K562 (cell line): ENCODE measurements around the gene MRGPRD. TPM values are rescaled to one million over a fixed set of nuclear protein-coding genes. Genes with fewer than 3 reads are reported as not detected.

ENCODE experiments used
- ATAC-seq: fragments of 200-7000 bp; cut with Tn5 transposase; 3 replicates; pipeline ENCODE4 v1.9.1; 2020; ENCODE audit warnings: moderate library complexity
- BruUV-seq: library from RNA; stranded (reverse); fragments of 400-500 nt; replicated peaks from 2 replicates; lab custom pipeline; 2021; lab: Mats Ljungman, UMichigan
- CTCF ChIA-PET: fragments of 300-600 bp; formaldehyde crosslinking; extraction: SDS; loops from one replicate; lab custom pipeline; 2021; ENCODE audit warnings: low intra/inter-chr PET ratio; lab: Yijun Ruan, JAX
- POLR2A ChIA-PET: fragments of 300-600, 350-650 bp; sonication (Branson Sonifier 250); formaldehyde crosslinking; extraction: SDS; loops from one replicate; lab custom pipeline; 2021; ENCODE audit warnings: antibody characterized with exemption, inconsistent platforms; lab: Yijun Ruan, JAX
- DNase-seq, 4 experiments: peaks; one replicate each; pipeline versions ENCODE4 v3.0.0 to v3.0.0-alpha.2; 2011 to 2018; ENCODE audit warnings: low spot score in 3 of 4, mixed read lengths in 3 of 4; ENCODE audit errors: extremely low read depth in 1 of 4
- FAIRE-seq: peaks from 2 replicates; lab custom pipeline; 2011; peaks lifted over from hg19 to GRCh38; lab: Jason Lieb, UNC
- H2AFZ ChIP-seq: 2 replicates; pipeline ENCODE4 v1.6.0; 2011; ENCODE audit warnings: low read depth, low read length, control low read depth, inconsistent platforms
- H3K27ac ChIP-seq: fragments of 200-600 bp; 3 replicates; pipeline ENCODE4 v1.8.0; 2011; ENCODE audit warnings: low read depth, mild to moderate bottlenecking, control low read depth, inconsistent platforms, low read length, moderate library complexity, mixed read lengths; ENCODE audit errors: extremely low read depth
- H3K27me3 ChIP-seq, 2 experiments: fragments of 300-600 bp in 1 of 2; 2 replicates in 1 of 2; 3 replicates in 1 of 2; pipeline versions ENCODE4 v1.6.0 to v1.8.0; 2011; ENCODE audit warnings: inconsistent platforms in 2 of 2, low read length in 2 of 2, mild to moderate bottlenecking in 1 of 2, mixed read lengths in 1 of 2, moderate library complexity in 1 of 2; ENCODE audit not compliant: control insufficient read depth in 2 of 2, insufficient read depth in 2 of 2
- H3K36me3 ChIP-seq: fragments of 300-600 bp; 3 replicates; pipeline ENCODE4 v1.8.0; 2011; ENCODE audit warnings: mild to moderate bottlenecking, low read length, inconsistent platforms; ENCODE audit not compliant: control insufficient read depth, insufficient read depth
- H3K4me1 ChIP-seq, 2 experiments: fragments of 200-600 bp in 1 of 2; replicated peaks in 1 of 2; 2 replicates in 1 of 2; 3 replicates in 1 of 2; pipeline versions ENCODE4 v1.5.1 to v1.8.0; 2011; ENCODE audit warnings: inconsistent platforms in 2 of 2, low read length in 2 of 2, mild to moderate bottlenecking in 1 of 2, mixed read lengths in 1 of 2, moderate library complexity in 1 of 2; ENCODE audit not compliant: control insufficient read depth in 2 of 2, insufficient read depth in 2 of 2
- H3K4me2 ChIP-seq: 2 replicates; pipeline ENCODE4 v1.6.1; 2011; ENCODE audit warnings: low read length, control low read depth, inconsistent platforms, mixed read lengths; ENCODE audit not compliant: insufficient read depth
- H3K4me3 ChIP-seq: fragments of 200-600 bp; sonication (generic), shearing (Covaris generic); 2 replicates; pipeline ENCODE4 v1.5.1; 2016; ENCODE audit warnings: control low read depth, inconsistent platforms
- H3K79me2 ChIP-seq: fragments of 200-600 bp; 3 replicates; pipeline ENCODE4 v1.8.0; 2011; ENCODE audit warnings: low read length, inconsistent platforms; ENCODE audit not compliant: control insufficient read depth, insufficient read depth
- H3K9ac ChIP-seq, 2 experiments: 2 replicates each; pipeline versions ENCODE4 v1.6.0 to v1.6.1; 2011; ENCODE audit warnings: low read depth in 2 of 2, low read length in 2 of 2, control low read depth in 1 of 2, inconsistent platforms in 1 of 2, mild to moderate bottlenecking in 1 of 2, mixed read lengths in 1 of 2; ENCODE audit not compliant: insufficient read depth in 1 of 2
- H3K9me1 ChIP-seq: one replicate; pipeline ENCODE4 v1.6.0; 2011; ENCODE audit warnings: inconsistent platforms, mild to moderate bottlenecking, low read length, moderate library complexity; ENCODE audit not compliant: control insufficient read depth, insufficient read depth
- H3K9me3 ChIP-seq: replicated peaks from 2 replicates; pipeline ENCODE4 v1.5.1; 2011; ENCODE audit warnings: low read depth, low read length, inconsistent platforms; ENCODE audit not compliant: control insufficient read depth, insufficient read depth
- H4K20me1 ChIP-seq: replicated peaks from 2 replicates; pipeline ENCODE4 v1.6.1; 2011; ENCODE audit warnings: low read length, inconsistent platforms, mixed read lengths; ENCODE audit not compliant: control insufficient read depth, insufficient read depth
- ATF4 ChIP-seq: fragments of 450-650 bp; formaldehyde crosslinking; IDR thresholded peaks from 2 replicates; pipeline ENCODE4 v1.4.0; 2022; ENCODE audit warnings: mild to moderate bottlenecking, moderate library complexity
- BCOR ChIP-seq: fragments of 450-650 bp; IDR thresholded peaks from 2 replicates; pipeline ENCODE4 v1.6.1; 2016
- ERF ChIP-seq: fragments of 450-650 bp; formaldehyde crosslinking; IDR thresholded peaks from 2 replicates; pipeline ENCODE4 v1.4.0; 2020; ENCODE audit warnings: mild to moderate bottlenecking, mixed read lengths
- GATAD2A ChIP-seq: fragments of 450-650 bp; IDR thresholded peaks from 2 replicates; pipeline ENCODE4 v1.6.1; 2017
- KLF6 ChIP-seq: fragments of 250-450 bp; sonication (Bioruptor Pico); IDR thresholded peaks from 2 replicates; pipeline ENCODE4 v1.4.0; 2020; ENCODE audit warnings: mild to moderate bottlenecking, moderate library complexity, borderline replicate concordance
- LEF1 ChIP-seq: fragments of 450-650 bp; IDR thresholded peaks from 2 replicates; pipeline ENCODE4 v1.6.1; 2016; ENCODE audit warnings: mild to moderate bottlenecking
- MEF2A ChIP-seq: IDR thresholded peaks from 2 replicates; pipeline ENCODE4 v1.6.1; 2011; ENCODE audit warnings: low read depth, mild to moderate bottlenecking, low read length, moderate library complexity; ENCODE audit not compliant: control insufficient read depth
- NONO ChIP-seq, 2 experiments: fragments of 200-400 bp in 1 of 2; fragments of 450-650 bp in 1 of 2; formaldehyde crosslinking in 1 of 2; IDR thresholded peaks; 2 replicates each; pipeline ENCODE4 v1.6.1; 2017; ENCODE audit warnings: low read depth in 2 of 2, mild to moderate bottlenecking in 2 of 2, moderate library complexity in 2 of 2, low read length in 1 of 2
- STAG1 ChIP-seq: sonication (generic); formaldehyde crosslinking; IDR thresholded peaks from 2 replicates; pipeline ENCODE4 v1.5.0; 2020; ENCODE audit warnings: missing genetic modification reagents, borderline replicate concordance
- WGBS: fragments of 100-300 bp; shearing (Covaris generic); methylation state at CpG from one replicate; pipeline ENCODE4 v1.1.6; 2016; ENCODE audit warnings: low coverage, mixed read lengths; ENCODE audit not compliant: insufficient coverage; ENCODE audit errors: missing lambda C conversion rate; 5-methylcytosine and 5-hydroxymethylcytosine counted together
- in situ Hi-C: fragments of 300-500 bp; cut with MboI; formaldehyde crosslinking; loops from 4 replicates; pipeline ENCODE4 v1.15.0; 2018; ENCODE audit warnings: inconsistent platforms, mixed read lengths
- intact Hi-C: fragments of 100-400 bp; cut with micrococcal nuclease; formaldehyde crosslinking; loops from 2 replicates; pipeline ENCODE4 v1.14.2; 2022
- polyA plus RNA-seq, 8 experiments: library from polyadenylated mRNA; depleted of rRNA in 4 of 8; stranded (reverse) in 5 of 8; unstranded in 3 of 8; fragments of >200 nt; fragmentation: Nextera tagmentation in 2 of 8; fragmentation: Illumina TruSeq in 1 of 8; extraction: Ambion mirVana in 2 of 8; extraction: Trizol in 1 of 8; gene quantifications; 2 replicates each; pipeline versions ENCODE4 v1.2.1 to v1.2.3, GENCODE V29; 2011 to 2014; ENCODE audit warnings: inconsistent platforms in 1 of 8, missing spikeins in 1 of 8
- total RNA-seq, 7 experiments: library from RNA; depleted of rRNA in 6 of 7; stranded (reverse); fragments of >200 nt in 6 of 7; fragmentation: Illumina TruSeq in 2 of 7; extraction: Trizol in 2 of 7; gene quantifications; 2 replicates each; pipeline versions ENCODE4 v1.2.1 to v1.2.3, GENCODE V29; 2011 to 2021; ENCODE audit warnings: low replicate concordance in 1 of 7
- TF ChIP-seq, protein P1 (sequence below): fragments of 450-650 bp; IDR thresholded peaks from 2 replicates; pipeline ENCODE4 v1.6.1; 2016; ENCODE audit warnings: mild to moderate bottlenecking
- TF ChIP-seq, protein P2 (sequence below), 2 experiments: fragments of 450-650 bp; IDR thresholded peaks; 2 replicates each; pipeline ENCODE4 v1.6.1; 2016; ENCODE audit warnings: mild to moderate bottlenecking in 2 of 2, borderline replicate concordance in 1 of 2, low read depth in 1 of 2, moderate library complexity in 1 of 2

The MRGPRD gene
- total and polyA plus RNA-seq, 9 of the 15 experiments (the other 6 are each of a cell fraction or from before 2014, with no cell fraction given), result not detected

- Histone ChIP-seq H3K4me2 (no peak overlapping the region), H3K9me3 (no peaks in the 10 kb centered on the region), H2AFZ (no peak overlapping the region), H3K79me2 (no peaks in the 10 kb centered on the region), H3K27me3 (peaks cover 46 to 77% of the 10 kb centered on the region in 2 experiments; a peak in 4 of 5 replicates), H3K36me3 (no peaks in the 10 kb centered on the region), H3K4me3 (no peak overlapping the region), H4K20me1 (no peaks in the 10 kb centered on the region; the same call in 1 of the 2 replicates), H3K9me1 (no peaks in the 10 kb centered on the region), H3K9ac (no peak overlapping the region), H3K27ac (no peak overlapping the region; the same call in 2 of the 3 replicates), H3K4me1 (peaks cover 0 to 14% of the 10 kb centered on the region in 2 experiments; a peak in 2 of 5 replicates)
- intact Hi-C loops (no loop called here), in situ Hi-C loops (no loop called here)
- FAIRE-seq (peak; percentile 58), ATAC-seq (no peak), DNase-seq (no peak)
- CTCF ChIA-PET, result no interaction called here
- BruUV-seq, result no TSS peak
- POLR2A ChIA-PET, result no interaction called here
- 3% methylated on average over 3 of the region's 3 CpGs for WGBS
- TF ChIP-seq LEF1 (no peak), ATF4 (CRISPR knock-in tag) (no peak), GATAD2A (no peak), KLF6 (no peak), MEF2A (no peak), STAG1 (CRISPR knock-in tag) (no peak), NONO (IDR thresholded peaks at IDR 0.05; ENCODE audit: low read depth in 2 of 2, low read length in 1 of 2) (no peak), BCOR (no peak), ERF (CRISPR knock-in tag) (no peak)
- TF ChIP-seq, protein P1, sequence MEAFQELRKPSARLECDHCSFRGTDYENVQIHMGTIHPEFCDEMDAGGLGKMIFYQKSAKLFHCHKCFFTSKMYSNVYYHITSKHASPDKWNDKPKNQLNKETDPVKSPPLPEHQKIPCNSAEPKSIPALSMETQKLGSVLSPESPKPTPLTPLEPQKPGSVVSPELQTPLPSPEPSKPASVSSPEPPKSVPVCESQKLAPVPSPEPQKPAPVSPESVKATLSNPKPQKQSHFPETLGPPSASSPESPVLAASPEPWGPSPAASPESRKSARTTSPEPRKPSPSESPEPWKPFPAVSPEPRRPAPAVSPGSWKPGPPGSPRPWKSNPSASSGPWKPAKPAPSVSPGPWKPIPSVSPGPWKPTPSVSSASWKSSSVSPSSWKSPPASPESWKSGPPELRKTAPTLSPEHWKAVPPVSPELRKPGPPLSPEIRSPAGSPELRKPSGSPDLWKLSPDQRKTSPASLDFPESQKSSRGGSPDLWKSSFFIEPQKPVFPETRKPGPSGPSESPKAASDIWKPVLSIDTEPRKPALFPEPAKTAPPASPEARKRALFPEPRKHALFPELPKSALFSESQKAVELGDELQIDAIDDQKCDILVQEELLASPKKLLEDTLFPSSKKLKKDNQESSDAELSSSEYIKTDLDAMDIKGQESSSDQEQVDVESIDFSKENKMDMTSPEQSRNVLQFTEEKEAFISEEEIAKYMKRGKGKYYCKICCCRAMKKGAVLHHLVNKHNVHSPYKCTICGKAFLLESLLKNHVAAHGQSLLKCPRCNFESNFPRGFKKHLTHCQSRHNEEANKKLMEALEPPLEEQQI, result no peak
- TF ChIP-seq, protein P2, sequence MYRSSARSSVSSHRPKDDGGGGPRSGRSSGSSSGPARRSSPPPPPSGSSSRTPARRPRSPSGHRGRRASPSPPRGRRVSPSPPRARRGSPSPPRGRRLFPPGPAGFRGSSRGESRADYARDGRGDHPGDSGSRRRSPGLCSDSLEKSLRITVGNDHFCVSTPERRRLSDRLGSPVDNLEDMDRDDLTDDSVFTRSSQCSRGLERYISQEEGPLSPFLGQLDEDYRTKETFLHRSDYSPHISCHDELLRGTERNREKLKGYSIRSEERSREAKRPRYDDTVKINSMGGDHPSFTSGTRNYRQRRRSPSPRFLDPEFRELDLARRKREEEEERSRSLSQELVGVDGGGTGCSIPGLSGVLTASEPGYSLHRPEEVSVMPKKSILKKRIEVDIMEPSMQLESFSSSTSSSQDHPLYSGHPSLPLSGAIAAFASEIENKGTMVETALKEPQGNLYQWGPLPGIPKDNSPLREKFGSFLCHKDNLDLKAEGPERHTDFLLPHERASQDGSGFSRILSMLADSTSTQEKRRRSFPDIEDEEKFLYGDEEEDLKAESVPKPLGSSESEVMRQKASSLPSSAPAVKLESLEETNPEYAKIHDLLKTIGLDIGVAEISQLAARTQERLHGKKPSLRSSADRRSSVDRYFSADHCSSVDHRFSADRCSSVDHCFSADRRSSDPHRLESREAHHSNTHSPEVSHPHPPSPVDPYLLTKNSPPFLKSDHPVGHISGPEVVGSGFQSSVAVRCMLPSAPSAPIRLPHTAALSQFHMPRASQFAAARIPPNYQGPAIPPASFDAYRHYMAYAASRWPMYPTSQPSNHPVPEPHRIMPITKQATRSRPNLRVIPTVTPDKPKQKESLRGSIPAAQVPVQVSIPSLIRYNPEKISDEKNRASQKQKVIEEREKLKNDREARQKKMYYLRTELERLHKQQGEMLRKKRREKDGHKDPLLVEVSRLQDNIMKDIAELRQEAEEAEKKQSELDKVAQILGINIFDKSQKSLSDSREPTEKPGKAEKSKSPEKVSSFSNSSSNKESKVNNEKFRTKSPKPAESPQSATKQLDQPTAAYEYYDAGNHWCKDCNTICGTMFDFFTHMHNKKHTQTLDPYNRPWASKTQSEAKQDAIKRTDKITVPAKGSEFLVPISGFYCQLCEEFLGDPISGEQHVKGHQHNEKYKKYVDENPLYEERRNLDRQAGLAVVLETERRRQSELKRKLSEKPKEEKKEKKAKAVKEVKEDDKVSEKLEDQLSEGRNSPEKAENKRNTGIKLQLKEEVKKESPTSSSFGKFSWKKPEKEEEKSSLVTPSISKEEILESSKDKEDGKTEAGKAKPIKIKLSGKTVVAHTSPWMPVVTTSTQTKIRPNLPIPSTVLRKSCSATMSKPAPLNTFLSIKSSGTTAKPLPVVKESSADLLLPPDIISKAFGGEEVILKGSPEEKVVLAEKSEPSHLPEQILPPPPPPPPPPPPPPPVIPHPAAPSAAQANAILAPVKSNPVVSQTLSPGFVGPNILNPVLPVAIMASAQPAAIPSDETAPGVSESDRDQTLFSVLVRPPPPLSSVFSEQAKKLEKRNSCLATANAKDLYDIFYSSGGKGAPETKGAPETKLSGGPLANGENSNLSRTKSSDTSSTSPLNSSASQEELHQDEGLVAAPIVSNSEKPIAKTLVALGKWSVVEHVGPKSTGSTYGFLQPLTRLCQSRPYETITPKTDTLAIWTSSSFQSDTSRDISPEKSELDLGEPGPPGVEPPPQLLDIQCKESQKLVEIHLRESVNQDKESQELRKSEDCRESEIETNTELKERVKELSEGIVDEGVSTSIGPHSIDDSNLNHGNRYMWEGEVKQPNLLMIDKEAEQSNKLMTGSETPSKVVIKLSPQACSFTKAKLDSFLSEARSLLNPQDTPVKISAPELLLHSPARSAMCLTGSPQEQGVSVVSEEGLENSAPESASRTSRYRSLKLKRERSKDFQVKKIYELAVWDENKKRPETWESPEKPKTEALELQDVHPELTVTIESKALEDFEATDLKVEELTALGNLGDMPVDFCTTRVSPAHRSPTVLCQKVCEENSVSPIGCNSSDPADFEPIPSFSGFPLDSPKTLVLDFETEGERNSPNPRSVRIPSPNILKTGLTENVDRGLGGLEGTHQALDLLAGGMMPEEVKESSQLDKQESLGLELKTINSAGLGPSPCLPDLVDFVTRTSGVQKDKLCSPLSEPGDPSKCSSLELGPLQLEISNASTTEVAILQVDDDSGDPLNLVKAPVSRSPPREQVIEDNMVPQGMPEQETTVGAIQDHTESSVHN (IDR thresholded peaks at IDR 0.05; ENCODE audit: borderline replicate concordance in 1 of 2, low read depth in 1 of 2), result no peak
Measured at GRCh38 chr11:68963779-68964178, 17.0 kb downstream of the MRGPRD start.
